ENCODE results near the gene KLHL35.

DNA sequence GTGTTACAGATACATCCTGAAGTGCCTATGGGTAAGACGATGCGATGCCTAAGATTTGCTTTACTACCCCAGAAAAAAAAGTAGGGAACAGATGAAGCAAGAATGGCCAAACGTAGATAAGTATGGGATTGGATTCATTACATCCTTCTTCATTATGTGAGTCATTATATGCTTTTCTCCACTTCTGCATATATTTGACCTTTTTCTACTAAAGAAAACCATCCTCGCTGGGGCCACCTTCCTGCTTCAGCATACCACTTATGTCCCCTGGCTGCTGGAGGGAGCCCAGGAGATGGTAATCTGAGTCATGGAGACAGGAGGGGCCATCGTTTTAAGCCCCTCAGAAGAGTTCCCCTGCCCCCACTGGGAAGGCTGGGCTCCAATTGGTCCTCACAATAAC, 14.4 kb upstream of the KLHL35 start:
- TF ChIP-seq, protein P1, sequence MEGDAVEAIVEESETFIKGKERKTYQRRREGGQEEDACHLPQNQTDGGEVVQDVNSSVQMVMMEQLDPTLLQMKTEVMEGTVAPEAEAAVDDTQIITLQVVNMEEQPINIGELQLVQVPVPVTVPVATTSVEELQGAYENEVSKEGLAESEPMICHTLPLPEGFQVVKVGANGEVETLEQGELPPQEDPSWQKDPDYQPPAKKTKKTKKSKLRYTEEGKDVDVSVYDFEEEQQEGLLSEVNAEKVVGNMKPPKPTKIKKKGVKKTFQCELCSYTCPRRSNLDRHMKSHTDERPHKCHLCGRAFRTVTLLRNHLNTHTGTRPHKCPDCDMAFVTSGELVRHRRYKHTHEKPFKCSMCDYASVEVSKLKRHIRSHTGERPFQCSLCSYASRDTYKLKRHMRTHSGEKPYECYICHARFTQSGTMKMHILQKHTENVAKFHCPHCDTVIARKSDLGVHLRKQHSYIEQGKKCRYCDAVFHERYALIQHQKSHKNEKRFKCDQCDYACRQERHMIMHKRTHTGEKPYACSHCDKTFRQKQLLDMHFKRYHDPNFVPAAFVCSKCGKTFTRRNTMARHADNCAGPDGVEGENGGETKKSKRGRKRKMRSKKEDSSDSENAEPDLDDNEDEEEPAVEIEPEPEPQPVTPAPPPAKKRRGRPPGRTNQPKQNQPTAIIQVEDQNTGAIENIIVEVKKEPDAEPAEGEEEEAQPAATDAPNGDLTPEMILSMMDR (conservative IDR thresholded peaks at IDR 0.05 in 1 of 2, IDR thresholded peaks at IDR 0.05 in 1 of 2; ENCODE audit: low read depth in 1 of 2, low read length in 2 of 2), result no peak
- no peak for TF ChIP-seq EZH2 (IDR thresholded peaks at IDR 0.05; ENCODE audit: low read length, missing control alignments)
